NCI-H345 (cell line): ENCODE results near the gene CHPF.
A peak's percentile ranks its signal among the peaks of the same experiment; 100 is the strongest.

Experiments used
- DNase-seq: peaks from one replicate; lab custom pipeline; 2025; lab: John Stamatoyannopoulos, UW

CHPF gene

DNA sequence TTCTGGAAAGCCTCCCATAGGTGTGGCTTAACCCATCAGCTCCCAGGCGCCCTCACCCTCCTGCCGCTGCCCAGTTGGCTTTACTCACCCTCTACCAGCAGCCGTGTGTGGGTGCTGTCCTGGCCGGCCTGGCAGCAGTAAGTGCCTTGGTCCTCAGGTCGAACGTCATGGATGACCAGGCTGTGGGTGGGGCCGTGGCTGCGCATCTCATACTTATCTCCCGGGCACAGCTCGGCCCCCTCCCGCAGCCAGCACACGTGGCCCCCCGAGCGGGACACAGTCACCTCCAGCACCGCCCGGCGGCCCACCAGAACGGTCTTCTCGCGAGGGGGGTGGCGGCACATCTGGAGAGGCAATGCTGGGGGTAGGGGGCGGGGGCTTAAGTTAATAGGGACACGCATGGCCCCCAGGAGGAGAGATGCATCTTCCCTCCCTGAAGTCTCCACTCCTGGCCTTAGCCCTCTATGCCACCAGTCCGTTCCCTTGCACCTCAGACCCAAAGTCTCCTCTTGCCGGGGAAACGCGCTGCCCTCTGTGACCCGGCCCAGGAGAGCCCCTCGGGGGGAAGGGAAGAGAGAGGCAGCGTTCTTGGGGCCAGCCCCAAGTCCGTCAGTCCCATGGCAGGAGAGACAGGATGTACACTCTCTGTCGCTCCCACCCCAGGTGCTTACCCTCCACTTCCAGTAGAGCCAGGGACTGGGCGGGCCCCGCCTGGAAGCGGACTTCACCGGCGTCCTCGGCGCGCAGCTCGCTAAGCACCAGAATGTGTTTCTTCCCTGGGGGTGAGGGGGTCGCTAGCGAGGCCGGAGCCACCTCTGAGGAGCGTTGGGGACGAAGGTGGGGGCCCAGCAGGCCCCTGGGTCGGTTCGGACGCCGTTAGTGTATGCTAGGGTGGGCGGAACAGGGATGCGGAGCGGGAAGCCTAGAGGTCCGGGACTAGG is 8.1 kb upstream of the CHPF start:
- DNase-seq: no peak

DNA sequence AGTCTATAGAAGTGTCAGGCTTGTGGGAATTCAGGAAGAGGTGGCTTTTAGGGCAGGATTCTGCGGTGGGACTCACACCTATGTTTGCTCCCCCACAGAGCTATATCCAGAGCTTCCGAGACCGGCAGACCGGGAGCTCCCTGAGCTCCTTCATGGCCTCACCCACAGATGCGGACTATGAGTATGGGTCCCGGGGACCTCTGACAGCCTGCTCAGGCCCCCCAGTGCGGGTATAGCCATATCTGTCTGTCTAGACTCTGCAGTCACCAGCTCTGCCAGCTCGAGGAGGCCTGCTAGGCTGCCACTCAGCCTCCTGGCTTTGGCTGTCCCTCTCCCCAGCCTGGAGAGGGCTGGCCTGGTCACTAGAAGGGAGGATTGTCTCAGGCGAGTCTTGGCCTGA is 6.0 kb upstream of the CHPF start:
- DNase-seq: no peak

DNA sequence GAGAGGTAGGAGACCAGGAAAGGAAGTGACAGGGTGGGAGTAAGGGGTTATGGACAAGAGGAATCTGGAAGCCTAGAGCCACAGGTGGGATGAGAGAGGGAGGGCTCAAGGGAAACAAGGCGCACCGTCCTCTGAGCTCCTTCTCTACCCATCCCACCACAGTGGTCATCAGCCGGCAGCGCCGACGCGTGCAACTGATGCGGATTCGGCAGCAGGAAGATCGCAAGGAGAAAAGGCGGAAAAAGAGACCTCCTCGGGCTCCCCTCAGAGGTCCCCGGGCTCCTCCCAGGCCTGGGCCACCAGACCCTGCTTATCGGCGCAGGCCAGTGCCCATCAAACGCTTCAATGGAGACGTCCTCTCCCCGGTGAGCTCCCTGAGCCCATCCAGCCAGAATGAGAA is 5.4 kb upstream of the CHPF start:
- DNase-seq: no peak

DNA sequence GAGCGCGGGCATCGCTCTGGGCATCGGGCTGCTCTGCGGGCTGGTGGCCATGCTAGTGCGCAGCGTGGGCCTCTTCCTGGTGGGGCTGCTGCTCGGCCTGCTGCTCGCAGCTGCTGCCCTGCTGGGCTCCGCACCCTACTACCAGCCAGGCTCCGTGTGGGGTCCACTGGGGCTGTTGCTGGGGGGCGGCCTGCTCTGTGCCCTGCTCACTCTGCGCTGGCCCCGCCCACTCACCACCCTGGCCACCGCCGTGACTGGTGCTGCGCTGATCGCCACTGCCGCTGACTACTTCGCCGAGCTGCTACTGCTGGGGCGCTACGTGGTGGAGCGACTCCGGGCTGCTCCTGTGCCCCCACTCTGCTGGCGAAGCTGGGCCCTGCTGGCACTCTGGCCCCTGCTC is 4.0 kb upstream of the CHPF start:
- no peak for DNase-seq

DNA sequence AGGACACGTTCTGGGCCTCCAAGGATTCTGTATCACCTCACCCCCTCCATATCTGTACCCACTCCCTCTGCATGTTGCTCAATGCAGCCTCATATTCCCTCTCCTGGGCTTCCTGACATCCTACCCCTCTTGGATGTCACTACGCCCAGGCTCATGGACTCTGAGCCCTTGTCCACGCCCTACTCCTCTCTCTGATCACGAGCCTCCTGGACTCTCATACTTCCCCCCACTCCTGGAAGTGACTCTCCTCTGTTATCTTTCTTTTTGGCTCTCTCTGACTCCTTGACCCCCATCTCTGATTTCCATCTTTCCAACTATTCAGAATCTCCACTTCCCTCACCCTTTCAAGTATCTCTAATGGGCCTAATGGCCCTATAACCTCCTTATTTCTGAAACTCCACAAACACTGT is 2.3 kb upstream of the CHPF start:
- no peak for DNase-seq

DNA sequence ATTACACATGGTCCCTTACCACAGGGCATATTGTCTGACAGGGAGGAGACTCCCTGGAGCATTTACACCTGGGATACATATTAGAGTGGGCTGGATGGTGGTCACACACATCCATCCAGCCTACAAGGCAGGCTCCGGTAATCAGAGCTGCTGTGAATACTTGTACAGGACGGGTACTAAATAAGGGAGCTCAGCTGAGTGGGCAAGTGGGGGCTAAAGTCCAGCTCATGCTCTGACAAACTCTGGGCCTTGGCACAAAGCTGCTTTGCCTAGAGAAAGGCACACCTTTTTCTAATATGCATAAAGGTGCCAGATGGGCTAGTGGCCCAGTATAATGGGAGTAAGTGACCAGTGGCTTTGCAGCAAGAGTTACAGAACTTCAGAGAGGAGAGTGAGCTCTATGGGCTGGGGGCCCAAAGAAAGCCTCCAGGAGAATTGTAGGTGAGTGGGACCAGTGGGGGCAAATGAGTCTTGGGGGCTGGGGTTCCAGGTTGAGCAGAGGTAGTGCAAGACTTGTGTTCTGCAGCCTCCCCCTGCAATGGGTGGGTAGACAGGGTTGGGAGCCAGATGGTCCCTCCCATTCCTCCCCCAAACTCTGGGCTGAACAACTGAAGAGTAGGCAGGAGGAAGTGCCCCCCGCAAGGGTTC is 1.8 kb upstream of the CHPF start:
- DNase-seq: no peak

DNA sequence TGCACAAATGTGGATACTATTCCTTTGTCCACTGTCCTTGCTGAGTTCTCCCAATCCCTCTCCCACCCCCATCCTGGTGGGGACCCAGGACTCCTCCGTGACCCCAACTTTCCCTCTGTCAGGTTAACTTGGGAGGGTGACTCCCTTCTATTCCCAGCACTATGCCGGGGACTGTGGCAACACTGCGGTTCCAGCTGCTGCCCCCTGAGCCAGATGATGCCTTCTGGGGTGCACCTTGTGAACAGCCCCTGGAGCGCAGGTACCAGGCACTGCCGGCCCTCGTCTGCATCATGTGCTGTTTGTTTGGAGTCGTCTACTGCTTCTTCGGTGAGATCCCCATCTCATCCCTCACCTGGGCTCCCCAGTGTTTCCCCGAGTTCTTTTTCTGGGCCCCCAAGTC is 958 bp upstream of the CHPF start:
- DNase-seq: no peak

DNA sequence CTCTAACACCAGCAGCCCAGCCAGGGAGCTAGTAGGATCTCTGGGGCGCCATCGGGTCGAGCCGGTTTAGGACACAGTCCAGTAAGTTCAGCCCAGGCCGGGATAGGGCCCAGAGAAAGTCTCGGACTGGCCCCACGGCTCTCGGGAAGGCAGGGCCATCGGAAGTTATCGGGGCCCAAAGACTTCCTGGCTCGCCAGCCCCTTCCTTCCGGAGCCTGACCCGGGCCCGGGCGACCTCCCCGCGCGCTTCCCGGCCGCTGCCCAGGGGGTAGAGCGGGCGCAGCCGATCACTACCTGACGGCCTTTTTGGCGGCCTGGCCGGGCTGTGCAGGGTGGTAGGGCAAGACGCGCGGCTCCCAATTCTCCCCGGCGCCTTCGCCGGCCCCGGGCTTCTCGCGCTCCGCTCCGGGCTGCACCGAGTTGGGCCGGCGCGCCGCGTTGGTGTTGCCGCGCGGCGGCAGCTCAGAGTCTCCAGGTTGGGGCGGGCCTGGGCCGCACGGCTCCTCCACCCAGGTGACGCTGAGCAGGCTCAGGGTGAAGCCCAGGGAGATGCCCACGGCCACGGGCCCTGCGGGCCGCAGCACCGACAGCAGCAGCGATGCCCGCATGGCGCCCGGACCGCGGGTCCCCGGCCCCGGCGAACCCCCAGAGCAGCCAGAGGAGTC is 546 bp downstream of the CHPF start:
- peak; percentile 66 for DNase-seq

DNA sequence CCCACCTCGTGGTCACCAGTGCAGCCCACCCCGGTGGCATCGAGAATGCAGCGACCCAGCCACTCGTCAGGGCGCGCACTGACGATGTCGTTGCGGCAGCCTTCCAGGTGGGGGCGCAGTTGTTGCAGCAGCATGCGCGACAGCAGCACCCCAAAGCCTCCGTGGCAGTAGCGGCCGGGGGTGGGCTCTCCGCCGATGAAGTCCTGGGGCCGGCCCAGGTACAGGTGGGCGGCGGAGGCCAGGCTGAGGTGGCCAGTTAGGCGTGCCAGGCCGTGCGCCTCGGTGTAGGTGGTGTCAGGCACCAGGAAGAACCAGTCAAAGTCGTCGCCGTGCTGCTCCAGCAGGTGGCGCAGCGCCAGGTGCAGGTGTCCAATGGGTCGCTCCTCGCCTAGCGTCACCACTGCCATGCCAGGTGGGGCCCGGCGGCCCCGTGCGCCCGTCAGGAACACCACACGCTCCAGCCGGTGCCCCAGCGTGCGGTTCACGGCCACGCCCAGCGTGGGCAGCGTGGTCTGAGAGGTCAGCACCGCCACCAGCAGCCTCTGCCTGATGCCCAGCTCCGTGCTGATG is 1.9 kb downstream of the CHPF start:
- DNase-seq: peak; percentile 90

DNA sequence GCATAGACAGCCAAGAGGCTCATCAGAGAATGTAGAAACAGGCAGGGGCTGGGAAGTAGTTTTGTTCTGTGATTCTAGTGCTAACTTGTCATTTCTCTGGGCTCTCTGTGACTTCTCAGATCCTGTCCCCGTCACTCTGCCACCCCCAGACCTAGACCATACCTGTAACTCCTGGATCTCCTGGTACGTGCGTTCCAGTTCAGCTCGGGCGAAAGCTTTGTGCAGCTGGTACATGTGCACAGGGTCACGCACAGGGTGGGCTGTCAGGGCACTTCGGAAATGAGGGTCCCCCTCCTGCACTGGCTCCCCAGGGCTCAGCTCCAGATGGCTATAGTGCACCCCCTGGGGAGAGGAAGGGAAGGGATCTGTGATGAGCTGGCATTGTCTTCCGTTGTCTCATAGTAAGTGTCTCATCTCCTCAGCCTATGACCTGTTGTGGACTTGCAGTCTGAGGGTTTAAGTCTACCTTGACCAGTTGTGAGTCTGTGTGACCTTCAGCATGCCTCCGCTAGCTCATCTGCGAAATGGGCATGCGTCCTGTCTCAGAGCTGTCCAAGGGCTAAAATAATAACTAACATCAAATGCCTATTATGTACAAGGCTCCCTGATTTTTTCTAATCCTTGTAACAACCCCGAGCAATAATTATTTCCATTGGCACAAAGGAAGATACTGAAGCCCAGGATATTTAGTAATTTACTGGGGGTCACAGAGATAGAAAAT is 2.7 kb downstream of the CHPF start:
- no peak for DNase-seq

DNA sequence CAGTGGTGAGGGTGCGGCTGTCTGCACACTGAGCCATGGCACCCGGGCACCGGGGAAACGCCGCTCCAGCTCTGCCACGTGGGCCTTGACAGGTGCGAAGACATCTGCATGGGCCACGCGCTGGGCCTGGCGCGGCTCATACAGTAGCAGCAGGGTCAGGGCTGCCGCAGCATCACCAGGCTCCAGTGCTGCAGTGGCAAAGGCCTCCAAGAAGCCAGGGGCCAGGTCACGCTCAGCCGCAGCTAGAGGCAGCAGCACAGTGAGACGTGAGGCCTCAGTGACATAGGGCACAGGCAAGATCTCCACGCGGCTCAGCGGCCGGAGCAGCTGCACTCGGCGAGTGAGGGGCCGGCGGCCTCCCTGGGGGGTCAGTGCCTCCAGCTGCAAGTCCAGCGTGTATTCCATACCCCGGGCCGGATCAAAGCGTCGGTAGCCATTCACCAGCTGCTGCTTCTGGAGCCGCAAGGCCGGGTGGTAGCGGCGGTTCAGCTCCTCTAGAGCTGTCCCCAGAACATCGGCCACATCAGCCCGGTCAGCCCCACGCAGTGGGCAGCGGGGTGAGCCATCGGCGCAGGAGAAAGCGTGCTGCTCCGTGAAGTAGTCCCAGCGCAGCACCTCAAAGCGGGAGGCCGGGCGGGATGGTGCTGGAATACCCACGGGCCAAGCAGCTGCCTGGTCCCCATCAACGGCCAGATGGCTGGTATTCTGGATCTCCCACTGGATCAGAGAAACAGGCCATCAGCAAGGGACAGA is 3.5 kb downstream of the CHPF start:
- no peak for DNase-seq

DNA sequence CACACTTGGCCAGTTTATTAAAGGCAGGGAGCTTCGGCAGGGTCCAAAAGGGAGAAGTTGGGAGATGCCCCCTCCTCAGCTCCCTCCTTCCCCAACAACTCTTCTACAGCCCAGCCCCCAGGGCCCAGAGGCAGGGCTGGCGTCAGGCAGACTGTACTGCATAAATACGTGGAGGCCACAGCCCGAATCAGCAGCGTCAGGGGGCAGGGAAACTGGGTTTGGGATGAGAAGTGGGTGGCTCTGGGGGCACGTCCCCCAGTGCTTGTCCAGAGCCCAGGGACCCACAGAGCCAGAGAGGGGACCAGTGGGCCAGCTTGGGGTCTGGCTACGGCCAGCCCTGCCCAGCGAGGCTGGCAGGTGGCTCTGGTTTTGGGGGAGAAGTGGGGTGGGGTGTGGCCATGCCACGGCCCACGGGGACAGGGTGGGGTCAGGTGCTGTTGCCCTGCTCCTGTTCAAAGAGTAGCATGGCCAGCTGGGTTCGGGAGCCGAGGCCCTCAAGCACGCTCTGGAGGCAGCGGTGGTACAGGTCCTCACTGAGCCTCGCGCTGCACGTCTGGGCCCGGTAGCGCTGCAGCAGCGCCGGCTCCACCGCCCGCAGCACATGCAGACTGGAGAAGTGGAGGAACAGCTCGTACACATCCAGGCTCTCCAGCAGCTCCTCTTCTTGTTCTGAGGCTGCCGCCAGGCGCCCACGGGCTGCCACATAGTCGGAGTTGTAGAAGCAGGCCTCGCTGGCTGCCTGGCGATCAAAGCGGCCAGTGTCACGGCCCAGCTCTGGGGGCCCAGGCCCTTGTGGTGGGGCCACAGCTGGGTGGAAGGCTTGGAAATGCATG is 4.4 kb downstream of the CHPF start:
- no peak for DNase-seq

DNA sequence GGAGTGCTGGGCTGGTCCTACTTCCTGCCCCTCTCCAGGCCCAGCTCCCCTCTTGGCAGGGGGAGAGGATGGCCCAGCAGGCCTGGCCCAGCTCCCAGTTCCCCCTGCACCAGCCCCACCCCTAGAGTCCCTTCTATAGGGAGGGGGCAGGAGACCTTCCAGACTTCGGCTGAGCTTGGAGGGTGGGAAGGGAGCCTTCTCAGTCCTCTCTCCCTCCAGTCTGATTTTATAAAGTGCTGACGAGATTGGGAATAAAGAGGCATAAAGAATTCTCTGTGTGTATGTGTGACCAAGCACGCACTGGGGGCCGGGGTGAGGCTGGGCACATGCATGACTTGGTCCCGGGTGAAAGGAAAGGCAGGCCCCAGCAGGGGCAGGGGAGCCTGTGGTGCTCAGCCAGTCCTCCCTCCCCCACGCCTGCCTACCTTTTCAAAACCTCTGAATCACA is 5.1 kb downstream of the CHPF start:
- no peak for DNase-seq

DNA sequence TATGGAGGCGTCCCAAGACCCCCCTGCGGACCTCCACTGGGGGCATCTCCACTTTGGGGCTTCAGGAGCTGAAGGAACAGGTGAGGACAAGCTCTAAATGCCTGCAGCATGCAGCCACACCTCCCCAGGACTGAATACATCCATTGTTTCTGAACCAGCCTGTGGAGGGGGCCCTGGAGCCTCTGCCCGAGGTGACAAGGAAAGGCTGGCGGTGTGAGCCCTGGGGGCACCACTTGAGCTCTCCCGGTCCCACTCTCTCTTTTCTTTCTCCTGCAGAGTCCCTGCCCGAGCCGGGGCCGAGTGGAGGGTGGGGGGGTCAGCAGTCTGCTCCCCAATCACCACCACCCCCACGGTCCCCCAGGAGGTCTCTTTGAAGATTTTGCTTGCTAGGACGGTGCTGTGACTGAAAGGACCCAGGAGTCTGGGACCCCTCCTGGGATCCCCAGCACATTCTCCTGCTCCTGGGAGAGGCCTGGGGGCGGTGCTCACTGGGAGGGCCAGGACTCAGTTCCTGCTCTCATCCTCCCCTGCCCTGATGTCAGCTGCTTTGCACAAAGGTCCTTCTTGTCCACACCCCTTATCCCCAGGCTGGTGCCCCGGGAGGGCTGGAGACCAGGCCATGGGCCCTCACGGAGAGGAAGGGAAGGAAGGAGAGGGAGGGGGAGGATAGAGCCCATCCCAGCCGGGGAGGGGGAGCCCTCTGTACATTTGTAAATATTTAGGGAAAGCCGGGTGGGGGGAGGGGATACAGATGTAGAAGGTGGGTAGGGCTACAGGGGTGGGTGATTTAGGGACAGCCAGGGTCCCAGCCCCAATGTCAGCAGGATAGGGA is 5.7 kb downstream of the CHPF start:
- no peak for DNase-seq

DNA sequence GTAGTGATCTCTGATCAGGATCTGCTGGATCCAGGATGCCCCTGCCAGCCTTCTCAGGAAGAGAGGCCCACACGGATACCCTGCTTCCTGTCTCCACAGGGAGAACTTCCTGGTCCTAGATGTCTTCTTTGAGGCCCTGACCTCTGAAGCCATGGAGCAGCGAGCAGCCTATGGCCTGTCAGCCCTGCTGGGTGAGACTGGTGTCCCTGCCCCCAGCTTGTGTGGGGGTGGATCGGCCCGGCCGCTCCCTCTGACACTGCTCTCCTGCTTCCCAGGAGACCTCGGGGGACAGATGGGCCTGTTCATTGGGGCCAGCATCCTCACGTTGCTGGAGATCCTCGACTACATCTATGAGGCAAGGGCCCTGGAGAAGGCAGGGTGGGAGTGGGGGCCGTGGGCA is 6.6 kb downstream of the CHPF start:
- DNase-seq: no peak

DNA sequence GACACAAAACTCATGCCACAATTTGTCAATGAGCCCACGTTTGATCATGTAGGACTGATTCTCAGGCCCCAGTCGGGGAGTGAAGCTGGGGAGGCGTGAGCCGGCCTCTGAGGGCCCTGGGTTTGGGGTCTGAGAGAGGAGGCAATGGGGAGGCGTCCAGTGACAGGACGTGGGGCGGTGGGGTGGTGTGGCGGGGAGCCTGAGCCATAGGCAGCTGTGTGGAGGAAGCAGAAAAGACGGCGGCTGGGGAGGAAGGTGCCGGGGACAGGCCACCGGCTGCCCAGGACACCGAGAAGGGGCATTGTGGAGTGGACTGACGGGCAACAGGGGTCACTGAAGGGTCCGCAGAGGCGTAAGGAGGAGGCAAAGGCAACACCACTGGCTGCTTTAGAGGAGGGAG is 7.2 kb downstream of the CHPF start:
- no peak for DNase-seq

DNA sequence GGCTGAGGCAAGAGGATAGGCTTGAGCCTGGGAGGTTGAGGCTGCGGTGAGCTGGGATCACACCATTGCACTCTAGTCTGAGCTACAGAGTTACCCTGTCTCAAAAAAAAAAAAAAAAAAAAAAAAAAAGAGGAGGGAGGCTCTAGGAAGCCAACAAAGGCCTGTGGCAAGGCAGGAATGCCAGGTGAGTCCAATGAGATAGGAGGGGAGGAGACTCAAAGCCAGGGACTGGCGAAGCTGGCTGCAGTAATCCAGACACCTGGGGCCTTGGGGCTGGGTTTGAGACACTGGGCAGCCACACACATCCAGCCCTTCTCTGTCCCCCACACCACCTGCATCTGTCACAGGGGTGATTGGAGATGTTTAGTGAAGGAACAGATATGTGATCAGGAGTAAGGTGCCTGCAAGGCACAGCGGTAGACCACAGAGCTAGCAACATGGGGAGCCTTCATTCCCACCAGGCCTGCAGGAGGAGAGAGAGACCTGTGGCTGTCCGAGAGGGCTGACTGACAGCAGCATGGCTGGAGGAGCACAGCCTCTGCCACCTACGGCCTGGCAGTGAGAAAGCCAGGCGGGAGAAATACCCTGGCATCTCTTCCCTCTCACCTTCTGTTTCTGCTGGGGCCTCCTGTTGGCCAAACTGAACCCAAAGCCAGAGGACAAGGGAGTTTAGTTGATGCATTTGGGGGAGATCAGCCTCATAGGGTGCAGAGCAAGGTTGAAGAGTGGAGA is 9.5 kb downstream of the CHPF start:
- DNase-seq: no peak

DNA sequence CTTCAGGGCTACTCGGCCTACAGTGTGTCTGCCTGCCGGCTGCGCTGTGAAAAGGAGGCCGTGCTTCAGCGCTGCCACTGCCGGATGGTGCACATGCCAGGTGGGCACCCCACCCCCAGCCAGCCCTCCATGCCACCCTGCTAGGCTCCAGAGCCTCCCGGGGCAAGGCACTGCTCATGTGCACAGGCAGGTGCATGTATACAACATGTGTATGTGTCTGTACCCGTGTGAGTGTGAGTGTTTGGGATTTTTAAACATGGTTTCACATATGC is 11.3 kb downstream of the CHPF start:
- DNase-seq: no peak
